Measurements from ENCODE around the gene TAF8.

Gene TAF8

DNA sequence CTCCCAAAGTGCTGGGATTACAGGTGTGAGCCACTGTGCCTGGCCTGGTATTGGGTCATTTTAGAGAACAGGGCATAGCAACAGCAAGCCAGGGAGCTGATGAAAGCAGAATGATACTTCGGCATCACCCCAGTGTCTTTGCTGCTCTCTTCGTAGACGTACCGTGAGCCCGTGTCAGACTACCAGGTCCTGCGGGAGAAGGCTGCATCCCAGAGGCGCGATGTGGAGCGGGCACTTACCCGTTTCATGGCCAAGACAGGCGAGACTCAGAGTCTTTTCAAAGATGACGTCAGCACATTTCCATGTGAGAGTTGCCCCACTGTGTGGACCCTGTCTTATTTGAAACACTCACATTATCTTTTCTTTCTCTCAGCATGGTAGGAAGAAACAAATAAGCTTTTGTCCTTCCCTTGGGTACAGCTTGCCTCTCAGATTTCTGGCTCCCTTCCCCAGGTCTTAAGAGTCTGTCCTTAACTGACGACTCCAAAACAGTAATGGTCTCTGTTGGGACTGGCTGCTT, 15.9 kb downstream of the TAF8 start:
- no peak for DNase-seq

DNA sequence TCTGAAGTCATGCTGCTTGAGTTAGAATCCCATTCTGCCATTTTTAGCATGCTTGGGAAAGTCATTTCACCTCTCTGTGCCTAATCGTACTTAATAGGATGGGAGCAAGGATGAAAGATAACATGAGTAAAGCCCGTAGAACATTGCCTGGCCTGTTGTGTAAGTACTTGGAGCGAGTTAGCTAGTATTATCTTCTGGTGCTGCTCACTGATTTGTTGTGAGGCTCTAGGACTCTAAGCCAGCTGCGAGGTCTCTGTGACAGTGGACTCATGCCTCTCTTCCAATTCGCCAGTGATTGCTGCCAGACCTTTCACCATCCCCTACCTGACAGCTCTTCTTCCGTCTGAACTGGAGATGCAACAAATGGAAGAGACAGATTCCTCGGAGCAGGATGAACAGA, 17.8 kb downstream of the TAF8 start:
- no peak for DNase-seq

DNA sequence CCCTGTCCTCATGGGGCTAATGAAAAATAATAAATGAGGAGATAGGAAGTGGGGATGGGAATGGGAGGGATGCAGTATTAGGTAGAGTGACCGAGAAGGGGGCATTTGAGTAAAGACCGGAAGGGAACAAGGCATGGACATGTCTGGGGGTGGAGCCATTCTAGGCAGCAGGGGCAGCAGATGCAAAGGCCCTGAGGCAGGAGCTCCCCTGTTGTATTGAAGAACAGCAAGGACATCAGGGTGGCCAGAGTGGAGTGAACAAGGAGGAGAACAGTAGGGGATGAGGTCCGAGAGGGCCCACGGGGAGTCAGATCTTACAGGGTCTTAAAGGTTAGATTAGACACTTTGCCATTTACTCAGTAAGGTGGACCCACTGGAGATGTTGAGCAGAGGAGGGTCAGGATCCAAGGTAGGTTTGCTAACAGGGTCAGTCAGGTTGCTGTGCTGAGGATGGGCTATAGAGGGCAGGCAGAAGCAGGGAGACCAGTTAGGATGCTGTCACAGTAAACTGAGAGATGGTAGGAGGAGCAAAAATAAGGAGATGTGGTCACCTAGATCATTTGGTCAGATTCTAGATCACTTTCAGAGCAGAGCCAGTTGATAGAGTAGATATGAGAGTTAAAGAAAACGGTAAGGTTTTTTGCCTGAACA, 18.7 kb downstream of the TAF8 start:
- DNase-seq: no peak

DNA sequence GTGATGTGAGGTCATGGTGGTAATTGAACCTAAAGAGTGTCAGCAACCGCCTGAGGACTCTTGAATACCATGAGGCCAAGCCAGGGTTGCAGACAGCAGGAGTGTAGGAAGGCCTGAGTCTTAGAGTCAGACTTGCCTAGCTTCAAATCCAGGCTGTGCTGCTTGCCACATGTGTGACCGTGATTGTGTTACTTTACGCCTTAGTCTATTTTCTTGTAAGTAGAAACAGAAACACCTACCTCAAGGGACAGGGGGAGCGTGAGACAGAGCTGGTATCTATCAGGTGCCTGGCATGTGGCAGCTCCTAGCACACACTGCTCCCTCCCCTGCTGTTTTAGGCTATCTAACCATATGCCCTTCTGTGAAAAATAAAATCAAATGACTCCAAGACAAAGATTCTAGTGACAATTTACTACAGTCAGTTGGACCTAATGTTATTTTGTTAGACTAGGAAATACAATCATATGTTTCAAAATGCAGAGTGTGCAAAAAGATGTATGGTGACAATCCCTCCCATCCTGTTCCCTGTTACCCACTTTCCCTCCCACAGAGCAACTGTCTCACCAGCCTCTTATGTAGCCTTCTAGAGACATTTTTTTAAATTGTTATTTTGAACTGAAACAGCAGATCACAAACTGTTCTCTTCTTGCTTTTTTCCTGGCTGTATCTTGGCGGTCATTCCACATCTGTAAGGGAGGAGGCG, 21.7 kb downstream of the TAF8 start:
- no peak for DNase-seq

DNA sequence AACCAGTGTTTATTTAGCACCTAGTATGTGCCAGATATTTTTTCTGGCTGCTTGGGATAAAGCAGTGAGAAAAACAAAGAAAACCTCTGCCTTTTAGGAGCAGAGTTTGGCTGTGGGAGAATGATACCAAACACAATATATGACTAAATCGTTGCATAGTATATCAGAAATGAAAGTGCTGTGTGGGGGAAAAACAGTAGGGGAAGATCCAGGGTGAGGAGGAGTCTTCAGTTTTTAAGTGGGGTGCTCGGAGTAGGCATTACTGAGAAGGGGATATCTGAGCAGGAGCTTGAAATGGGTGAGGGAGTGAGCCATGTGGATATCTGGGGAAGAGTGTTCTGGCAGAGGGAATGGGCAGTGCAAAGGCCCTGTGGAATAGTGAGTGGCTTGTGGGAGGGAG, 23.0 kb downstream of the TAF8 start:
- DNase-seq: no peak

DNA sequence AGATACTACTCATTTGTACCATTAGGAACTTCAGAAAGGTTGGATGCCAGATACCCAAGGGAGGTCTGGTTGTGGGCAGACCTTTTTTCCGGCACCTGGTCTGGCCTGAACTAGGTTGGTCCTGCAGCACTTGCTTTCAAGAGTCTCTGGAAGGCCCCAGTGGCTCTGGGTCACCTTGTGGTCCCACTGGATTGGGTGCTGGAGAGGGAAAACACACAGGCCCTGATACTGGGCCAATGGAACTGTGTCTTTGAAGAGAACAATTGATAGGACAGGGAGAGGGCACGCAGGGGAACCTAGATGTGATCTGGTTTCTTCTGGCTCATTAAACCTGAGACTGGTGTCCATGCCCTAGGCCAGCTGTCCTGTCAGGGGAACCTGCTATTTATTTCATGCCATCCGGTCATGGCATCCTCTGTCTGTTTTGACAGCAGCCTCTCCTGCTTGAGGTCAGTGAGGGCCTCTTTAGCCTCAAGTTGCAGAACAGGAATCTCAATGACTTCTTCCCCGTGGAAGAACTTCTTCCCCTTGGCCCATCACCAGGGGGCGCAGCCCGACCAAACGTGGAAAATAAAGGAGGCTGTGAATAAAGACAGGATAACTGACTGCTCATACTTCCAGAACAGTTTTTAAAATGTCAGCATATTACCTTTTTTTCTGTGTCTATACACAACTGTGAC, 25.0 kb downstream of the TAF8 start:
- DNase-seq: no peak

DNA sequence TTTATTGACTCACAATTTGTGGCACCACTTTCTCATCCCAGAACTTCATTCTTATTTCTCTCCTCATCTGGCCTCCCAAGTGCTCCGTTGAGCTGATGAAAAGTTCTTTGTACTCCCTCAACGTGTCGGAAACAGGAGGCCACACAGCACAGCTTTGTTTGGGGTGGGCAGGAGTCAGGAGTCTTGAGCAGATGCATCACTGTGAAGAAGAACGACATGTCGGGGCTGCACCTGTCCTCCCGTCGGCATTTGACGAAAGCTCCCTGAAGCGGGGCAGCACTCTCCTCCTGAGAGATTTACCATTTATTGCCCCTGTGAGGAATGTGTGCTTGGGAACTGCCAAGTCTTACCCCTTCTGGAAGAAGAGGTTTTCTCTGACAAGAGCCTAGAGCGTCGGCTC, 28.1 kb downstream of the TAF8 start:
- DNase-seq: no peak

DNA sequence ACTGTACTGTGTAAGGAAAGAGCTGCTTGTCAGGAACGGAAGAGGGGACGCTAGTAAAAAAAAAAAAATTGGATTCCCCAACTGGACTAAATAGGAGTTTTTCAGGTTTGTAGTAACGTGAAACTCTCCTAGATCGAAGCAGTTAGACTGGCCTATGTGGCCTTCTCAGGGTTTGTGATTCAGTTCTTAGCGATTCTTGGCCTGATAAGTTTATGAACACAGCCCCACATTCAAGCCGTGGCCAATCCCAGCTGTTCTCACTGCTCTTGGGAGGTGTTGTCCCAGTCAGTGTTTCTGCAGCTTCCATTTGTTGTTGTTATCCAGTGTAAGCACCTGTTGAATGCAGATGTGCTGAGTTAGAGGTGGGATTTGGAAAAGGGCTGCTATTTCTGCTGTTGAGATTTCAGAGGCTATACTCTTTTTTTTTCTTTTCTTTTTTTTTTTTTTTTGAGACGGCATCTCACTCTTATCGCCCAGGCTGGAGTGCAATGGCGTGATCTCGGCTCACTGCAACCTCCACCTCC, 29.7 kb downstream of the TAF8 start:
- DNase-seq: no peak

DNA sequence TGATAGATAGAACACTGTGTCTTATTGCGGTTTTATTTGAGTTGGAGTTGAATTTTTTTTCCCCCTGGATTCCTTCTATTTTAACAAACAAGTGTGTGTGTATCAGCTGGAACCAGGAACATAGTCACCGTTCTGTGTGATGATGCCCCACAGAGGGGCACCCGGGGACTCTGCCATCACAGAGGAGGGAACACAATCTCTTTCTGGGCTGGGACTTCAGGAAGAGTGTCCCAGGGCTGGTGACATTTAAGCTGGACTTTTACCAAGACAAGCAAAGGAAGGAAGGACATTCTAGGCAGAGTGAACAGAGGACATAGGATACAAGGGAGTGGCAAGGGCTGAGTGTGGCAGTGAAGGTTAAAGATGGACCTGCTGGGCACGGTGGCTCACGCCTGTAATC, 33.2 kb downstream of the TAF8 start:
- no peak for DNase-seq

DNA sequence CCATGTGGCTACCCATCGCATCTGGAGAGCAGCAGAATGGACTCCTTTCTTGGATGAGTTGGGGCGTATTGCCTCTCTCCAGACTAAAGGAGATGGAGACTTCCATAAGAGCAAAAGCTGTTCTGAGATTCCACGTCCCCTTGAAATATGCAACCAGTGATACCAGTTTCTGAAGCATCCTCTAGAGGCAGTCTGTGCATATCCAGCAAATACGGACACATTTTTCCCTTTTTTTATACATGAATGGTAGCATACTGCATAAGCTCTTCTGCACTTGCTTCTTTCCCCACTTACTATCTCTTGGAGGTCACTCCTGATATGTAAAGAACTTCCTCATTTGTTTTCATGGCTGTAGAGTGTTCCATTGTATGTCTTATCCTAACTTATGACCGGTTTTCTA, 34.6 kb downstream of the TAF8 start:
- no peak for DNase-seq

DNA sequence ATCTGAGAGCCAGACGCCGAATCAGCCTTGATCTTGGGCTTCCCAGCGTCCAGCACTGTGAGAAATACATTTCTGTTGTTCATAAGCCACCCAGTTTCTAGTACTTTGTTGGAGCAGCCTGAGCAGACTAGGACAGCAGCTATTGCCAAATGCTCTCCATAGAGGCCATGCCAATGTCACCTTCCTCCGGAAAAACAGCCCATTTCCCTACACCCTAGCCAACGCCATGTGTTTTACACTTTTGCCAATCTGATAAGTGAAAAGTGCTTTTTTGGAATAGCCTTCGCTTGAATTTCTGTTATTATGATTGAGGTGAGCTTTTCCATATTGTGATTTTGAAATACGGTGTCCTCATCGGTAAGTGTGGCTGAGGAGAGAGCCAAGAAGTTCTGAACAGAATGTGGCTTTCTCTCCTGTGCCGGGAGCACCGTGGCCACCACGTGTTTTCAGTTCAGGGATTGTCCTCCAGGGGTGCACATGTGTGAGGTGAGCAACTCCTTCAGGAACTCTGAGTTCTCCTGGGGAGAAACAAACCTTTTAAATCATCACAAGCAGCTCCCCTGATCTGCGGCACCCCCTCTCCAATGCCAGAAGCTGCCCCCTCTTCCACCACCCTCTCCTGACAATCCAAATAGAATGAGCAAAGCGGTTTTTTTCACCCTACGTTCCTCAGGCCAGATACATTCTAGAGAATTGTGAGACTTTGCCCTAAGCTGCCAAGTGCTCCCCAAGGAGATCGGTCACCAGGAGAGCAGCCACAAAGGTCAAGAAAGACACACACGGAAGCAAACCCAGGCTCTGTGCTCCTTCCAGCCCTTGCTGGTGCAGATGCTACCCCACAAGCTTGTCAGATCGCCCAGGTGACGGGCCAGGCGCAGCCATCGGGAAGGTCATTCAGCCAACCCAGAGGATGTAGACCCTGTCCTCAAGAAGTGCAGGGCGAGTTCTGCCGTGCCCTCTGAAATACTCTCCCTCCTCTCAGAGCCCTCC, 36.0 kb downstream of the TAF8 start:
- DNase-seq: no peak

DNA sequence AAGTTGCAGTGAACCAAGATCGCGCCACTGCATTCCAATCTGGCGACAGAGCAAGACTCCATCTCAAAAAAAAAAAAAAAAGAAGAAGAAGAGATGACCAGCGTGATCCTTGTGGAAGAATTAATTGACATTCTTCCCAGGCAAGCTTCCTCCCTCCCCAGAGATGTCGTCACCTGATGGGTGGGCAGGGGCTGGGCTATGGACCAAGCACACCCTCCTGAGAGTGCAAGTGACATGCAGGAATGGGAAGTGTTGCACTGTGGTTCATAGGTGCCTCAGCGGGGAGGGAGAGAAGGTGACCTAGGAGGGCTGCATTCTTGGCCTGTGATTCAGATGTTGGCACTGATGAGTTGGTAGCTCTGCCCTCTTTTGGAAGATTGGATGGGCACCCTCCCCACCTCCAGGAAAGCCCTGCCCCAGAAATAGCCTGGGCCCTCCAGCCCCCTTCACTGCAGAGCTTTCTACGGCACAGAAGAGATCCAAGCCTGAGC, 37.8 kb downstream of the TAF8 start:
- no peak for DNase-seq

DNA sequence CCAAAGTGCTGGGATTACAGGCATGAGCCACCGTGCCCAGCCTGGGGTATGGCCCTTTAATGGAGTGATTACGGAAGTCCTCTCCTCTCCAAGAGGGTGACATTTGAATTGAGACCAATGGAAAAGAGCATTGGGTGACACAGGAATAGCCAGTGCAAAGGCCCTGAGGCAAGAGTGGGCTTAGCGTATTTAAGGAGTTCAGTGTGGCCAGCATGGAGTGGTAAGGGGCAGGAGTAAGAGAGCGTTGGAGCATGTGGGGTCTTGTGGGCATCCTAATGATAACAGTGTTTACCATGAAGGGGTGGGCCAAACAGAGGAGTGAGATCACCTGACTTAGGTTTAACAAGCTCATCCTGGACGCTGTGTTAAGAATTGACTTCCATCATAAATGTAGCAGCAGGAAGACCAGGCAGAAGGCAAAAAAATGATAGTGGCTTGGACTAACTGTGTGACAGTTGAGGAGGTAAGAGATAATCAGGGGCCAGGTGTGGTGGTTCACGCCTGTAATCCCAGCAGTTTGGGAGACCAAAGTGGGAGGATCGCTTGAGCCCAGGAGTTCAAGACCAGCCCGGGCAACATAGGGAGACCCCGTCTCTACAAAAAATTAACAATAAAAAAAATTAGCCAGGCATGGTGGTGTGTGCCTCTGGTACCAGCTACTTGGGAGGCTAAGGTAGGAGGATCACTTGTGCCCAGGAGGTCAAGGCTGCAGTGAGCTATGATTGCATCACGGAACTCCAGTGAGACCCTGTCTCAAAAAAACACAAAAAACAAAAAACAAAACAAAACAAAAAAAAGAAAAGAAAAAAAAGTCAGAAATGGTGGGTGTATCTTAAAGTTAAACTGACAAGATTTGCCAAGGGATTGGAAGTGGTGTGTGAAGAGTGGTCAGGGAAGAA, 40.7 kb downstream of the TAF8 start:
- no peak for DNase-seq

DNA sequence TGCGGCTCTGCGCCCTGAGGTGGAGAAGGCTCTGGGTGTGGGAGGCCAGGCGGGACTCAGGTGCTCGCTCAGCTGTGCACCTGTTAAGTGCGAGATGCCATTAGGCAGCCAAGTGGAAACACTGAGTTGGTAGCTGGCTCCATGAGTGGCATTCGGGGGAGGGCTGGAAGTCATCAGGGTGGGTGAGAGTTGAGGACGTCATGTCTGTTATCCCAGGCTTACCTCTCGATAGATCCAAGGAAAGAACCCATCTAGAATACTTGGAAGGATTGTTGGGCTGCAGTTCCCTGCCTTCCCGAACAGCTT, 41.3 kb downstream of the TAF8 start:
- no peak for DNase-seq

DNA sequence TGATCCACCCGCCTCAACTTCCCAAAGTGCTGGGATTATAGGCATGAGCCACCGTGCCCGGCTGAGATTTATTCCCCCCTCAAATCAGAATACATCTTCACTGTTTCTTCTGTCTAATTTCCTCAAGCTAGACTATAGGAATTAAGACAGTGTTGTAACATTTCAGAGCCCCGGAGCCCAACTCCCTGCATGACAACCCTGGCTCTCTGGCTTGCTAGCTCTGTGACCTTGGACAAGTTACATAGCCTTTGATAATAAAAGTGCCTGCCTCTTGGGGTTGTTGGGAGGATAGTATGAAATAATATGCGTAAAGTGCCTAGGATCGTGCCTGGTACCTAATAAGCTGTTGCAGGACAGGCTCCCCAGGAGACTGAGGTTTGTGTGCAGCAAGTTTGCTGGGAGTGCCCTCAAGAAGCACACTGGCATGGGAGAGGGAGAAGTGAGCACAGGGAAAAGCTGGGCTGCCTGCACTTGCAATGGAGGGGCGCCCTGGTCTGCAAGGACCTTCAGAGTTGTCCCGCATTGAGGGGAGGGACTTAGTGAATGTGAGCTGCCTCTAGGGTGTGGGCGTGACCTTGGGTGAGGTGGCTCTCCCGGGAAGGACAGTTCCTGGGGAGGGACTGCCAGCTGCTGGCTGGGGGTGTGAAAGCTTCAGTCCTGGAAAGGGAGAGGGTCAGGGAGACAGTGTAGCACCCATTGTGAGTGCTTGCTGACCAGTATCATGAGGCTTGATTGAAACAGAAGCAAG, 43.4 kb downstream of the TAF8 start:
- DNase-seq: no peak

DNA sequence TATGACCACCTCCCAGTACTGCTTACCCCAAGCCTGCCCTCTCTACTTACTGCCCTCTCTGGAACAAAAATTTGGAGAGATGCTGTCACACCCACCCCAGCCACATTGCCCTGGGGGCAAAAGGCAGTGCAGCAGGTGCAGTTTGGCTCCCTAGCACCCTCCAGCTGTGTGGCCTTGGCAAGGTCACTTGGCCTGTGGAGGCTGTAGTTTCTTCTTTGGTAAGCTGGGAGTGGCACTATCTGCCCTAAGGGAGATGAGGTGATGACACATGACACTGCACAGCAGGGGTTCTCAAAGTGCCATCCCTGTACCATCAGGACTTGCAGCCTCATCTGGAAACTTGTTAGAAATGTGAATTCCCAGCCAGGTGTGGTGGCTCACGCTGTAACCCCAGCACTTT, 44.8 kb downstream of the TAF8 start:
- DNase-seq: no peak

DNA sequence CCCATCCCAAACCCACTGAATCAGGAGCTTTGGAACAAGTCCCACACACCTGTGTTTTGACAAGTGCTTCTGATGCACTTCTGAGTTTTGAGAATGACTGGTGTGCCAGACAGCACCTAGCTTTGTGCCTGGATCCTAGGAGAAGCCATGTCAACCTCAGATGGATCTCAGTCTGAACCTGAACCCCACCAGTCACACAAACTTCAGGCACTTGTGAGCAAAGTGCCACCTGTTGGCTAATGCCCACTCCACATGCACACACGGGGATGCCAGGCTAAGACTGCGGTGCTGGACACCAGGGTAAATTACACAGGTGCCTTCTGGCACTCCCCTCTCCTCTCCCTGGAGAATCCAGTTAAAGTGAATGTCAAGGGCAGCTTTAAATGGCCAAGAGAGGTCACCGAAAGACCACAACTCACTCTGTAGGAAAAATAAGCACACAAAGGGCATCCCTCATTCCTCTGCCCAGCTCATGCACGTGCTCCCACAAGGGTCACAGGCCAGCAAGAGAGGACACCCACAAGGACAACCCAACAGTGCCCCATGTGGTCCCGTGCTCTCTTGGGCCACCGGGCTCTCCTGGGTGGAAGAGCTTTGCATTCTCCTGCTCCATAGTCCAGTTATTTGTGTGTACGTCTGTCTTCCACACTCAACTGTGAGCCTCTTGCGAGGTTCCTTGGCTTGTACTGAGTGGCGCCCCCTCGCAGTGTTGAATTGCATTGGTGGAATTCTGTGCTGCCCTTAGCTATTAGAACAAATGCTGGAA, 45.6 kb downstream of the TAF8 start:
- DNase-seq: no peak

DNA sequence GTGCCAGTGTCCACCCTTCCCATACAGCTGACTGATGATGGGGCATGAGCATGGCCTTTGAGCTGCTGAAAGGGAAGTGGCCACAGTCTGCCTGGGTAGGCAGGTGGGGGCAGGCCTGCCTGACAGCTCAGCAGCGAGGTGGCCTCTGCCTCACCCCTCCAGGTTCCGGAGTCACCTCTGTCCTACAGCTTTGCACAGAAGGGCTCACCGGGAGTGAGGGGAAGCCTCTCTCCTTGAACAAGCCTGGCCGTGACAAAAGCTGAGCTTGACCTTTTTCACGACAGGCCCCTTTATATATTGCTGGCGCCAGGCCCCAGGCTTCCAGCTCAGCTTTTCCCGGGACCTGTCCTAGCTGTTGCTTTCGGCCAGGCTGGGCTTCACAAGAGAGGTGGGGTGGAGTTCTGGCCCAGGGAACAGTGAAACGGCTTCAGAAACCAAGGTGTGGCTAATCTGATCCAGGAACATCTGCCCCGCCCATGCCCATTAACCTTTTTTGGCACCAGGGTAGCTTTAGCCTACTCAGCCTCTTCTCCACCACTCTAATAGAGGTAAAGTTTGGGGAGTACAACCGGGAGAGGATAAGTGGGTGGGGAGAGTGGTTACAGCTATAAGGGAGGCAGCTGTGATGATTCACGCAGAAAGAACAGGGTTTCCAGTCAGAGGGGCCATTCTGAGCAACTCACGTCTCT, 49.2 kb downstream of the TAF8 start:
- no peak for DNase-seq

All from SIG-M5 (cell line).